SK-N-MC (cell line): Measurements from ENCODE around the gene SCG3.

Experiments used
- EZH2 ChIP-seq: fragments of 200-600 bp; sonication (generic); IDR thresholded peaks from one replicate; pipeline ENCODE4 v1.6.1; 2017; ENCODE audit warnings: antibody characterized with exemption
- FOXP2 ChIP-seq: optimal IDR thresholded peaks from 2 replicates; pipeline ENCODE3; 2011; ENCODE audit warnings: mild to moderate bottlenecking, moderate library complexity; ENCODE audit not compliant: insufficient read depth; ENCODE audit errors: extremely low read length, control extremely low read depth
- POLR2AphosphoS5 ChIP-seq: IDR thresholded peaks from 2 replicates; pipeline ENCODE4 v1.6.1; 2012; ENCODE audit warnings: mild to moderate bottlenecking, low read depth, low read length, borderline replicate concordance

DNA sequence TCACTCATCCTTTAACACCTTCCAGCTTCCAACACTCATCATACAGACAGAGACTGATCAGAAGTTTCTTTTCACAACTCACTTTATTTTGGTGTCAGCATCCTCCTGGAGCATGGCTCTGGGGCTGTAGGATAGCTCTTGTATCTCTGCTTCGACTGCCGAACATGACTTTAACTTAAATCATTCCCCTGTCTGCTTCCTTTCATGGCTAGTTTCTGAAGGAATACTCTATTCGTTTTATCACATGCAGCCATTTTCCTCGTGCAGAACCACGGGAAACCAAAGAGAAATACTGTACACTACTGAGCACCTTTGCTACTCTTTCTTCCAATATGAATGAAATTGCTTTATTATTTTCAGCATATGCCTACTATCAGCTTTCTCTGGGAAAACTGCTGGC is 68.0 kb downstream of the SCG3 start:
- no peak for TF ChIP-seq EZH2
- no peak for TF ChIP-seq POLR2AphosphoS5
- no peak for TF ChIP-seq FOXP2
